Epithelial cell of esophagus (primary cell): ENCODE measurements around the gene DENND6B.

Experiments used
- DNase-seq: peaks from one replicate; pipeline ENCODE4 v3.0.0; 2010; ENCODE audit warnings: low read depth
- H3K4me3 ChIP-seq: 2 replicates; pipeline ENCODE4 v1.5.1; 2011; ENCODE audit warnings: mild to moderate bottlenecking, low read length, control low read depth
- CTCF ChIP-seq: IDR thresholded peaks from 2 replicates; pipeline ENCODE4 v1.5.1; 2011; ENCODE audit warnings: low read depth, mild to moderate bottlenecking, low read length, control low read depth, inconsistent platforms; ENCODE audit not compliant: insufficient read depth; ENCODE audit errors: missing control alignments

Gene DENND6B

GRCh38 chr22:50361688-50362087, 34.9 kb upstream of the DENND6B start:
- no peak for TF ChIP-seq CTCF
- no peak for DNase-seq
- H3K4me3 ChIP-seq = no peak overlapping the region

- TF ChIP-seq CTCF = no peak
- no peak for DNase-seq
- no peak overlapping the region for H3K4me3 ChIP-seq
Measured at GRCh38 chr22:50361222-50361621, 34.4 kb upstream of the DENND6B start.

GRCh38 chr22:50360578-50360977, 33.8 kb upstream of the DENND6B start:
- H3K4me3 ChIP-seq = no peak overlapping the region
- no peak for DNase-seq
- TF ChIP-seq CTCF = no peak

- TF ChIP-seq CTCF = no peak
- DNase-seq = no peak
- no peak overlapping the region for H3K4me3 ChIP-seq
Measured at GRCh38 chr22:50357756-50358155, 30.9 kb upstream of the DENND6B start.

GRCh38 chr22:50357222-50357621, 30.4 kb upstream of the DENND6B start:
- no peak for TF ChIP-seq CTCF
- H3K4me3 ChIP-seq = no peak overlapping the region
- DNase-seq = no peak

- H3K4me3 ChIP-seq = no peak overlapping the region
- no peak for DNase-seq
- TF ChIP-seq CTCF = no peak
Measured at GRCh38 chr22:50356186-50356585, 29.4 kb upstream of the DENND6B start.

- no peak for TF ChIP-seq CTCF
- DNase-seq = no peak
- no peak overlapping the region for H3K4me3 ChIP-seq
Measured at GRCh38 chr22:50348058-50348457, 21.2 kb upstream of the DENND6B start.
